GM15510 (cell line): ENCODE results near the gene EPB41.

ENCODE experiments used
- POLR2A ChIP-seq: IDR thresholded peaks from 3 replicates; pipeline ENCODE4 v1.6.1; 2011; ENCODE audit warnings: borderline replicate concordance; ENCODE audit not compliant: insufficient read length; ENCODE audit errors: extremely low read depth

EPB41 gene

DNA sequence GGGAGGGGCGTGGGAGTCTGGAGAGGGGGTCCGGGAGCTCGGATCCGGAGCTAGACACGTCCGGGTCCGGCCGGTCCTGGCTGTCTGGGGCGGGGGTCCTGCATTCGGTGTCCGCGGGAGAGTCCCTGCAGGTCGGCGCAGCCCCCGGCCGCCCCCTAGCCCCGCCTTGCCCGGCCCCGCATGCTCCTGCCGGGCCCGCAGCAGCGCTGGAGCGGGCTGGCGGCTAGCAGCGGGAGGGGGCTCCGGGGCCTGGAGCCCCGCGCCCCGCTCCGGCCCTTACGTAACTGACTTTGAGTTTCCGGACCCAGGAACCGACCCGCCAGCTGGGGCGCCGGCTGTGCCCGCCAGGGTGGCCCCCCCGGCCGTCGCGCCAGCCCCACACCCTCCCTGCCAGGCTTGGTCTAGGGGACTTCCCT is 26.9 kb upstream of the EPB41 start:
- no peak for TF ChIP-seq POLR2A

DNA sequence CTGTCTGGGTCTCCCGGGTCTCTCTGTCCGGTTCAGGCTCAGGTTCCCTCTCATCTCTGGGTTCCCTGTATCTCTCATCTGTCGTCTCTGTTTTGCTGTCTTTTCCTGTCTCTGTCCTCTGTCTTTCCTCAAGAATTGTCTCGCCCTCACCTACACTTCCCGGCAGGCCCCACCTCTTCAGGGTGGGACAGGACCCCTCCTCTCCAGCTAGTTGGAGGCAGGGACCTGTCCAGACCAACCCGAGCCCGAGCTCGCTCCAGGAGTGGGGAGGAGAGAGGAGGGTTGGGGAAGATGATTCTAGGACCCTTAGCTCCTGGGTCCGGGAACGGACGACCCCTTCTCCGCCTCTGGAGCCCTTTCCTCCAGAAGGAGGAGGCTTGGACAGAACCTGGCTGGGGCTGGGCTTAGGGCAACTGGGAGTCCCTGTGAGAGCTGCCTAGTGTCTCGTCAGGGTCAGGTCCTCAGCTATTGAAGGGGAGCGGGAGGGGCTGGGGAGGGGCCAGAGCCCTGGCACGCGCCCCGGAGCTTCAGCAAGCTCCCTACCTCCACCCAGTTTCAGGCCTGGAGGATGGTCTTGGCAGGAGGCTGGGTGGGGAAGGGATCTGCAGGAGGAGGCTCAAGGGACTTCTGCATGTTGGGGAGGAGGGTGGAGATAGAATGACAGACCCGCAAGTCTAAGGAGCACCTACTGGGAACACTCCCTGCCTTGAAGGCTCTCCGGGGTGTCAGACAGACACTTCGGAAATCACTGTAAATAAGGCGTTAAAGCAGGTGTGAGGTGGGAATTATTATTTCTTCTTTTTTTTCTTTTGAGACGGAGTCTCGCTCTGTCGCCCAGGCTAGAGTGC is 26.3 kb upstream of the EPB41 start:
- TF ChIP-seq POLR2A = no peak

DNA sequence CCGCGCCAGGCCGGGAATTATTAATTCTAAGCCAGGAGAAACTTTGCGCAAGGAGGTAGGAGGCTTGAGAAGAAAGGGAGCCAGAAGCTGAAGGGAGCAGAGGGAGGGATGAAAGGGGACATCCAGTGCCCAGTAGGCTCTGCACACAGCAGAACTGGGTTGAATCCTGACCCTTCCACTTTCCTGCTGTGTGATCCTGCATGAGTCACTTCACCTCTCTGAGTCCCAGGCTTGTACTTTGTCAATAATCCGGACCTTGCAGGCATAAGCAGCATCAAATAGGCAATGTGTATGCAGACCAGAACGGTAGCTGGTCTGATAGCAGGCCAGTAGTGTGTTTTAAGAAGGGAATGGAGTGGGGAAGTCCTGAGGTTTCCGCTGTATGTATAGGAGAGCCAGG is 25.5 kb upstream of the EPB41 start:
- no peak for TF ChIP-seq POLR2A

DNA sequence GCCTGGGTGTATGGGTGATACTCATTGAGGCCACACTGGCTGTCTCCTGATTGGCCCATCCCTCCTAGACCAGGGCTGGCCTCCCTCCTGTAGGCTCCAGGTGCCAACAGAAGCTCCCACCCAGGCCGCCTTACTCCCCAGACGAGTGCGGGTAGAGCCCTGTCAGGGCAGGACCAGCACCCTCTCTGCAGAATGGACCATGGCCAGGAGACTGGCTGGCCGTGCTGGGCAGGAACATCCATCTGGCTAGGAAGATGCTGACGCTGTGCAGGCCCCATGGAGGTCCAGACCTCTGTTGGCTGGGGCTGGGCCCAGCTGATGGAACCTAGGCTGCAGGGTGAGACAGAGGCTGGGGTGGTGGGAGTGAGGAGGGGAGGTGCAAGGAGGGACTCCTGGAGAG is 25.0 kb upstream of the EPB41 start:
- no peak for TF ChIP-seq POLR2A

DNA sequence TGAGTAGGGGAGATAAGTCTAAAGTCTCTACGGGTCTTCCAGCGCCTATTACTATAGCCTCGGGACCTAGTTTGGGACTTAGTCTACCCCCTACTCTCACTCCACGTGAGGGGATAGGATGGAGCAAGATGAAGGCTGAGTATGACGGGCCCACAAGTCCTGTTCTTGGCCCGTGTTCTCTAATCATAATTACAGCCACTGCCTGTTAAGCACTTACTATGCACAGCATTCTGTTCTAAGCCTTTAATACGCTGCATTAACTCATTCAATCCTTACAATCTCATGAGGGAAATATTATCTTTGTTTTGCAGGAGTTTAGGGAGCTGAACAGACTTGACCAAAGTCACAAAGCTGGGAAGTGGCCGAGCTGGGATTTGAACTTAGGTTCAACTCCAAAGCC is 23.9 kb upstream of the EPB41 start:
- no peak for TF ChIP-seq POLR2A

DNA sequence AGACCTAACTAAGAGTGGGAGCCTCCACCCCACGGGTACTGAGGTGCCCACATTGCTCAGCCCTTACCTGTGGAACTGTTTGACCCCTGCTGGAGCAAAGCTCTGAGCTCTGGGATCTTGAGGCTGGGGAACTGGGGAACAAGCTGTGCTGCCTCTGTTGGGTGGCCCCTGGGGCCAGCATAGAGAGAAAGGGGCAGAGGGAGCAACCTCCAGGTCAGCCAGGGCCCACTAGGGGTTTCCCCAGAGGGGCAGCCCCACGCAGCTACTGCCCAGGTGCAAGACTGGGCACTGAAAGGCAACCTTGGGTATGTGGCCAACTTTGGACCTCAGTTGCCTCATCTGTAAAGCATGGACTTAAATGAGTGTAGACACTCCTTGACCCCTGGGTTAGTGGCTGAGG is 23.5 kb upstream of the EPB41 start:
- TF ChIP-seq POLR2A = no peak

DNA sequence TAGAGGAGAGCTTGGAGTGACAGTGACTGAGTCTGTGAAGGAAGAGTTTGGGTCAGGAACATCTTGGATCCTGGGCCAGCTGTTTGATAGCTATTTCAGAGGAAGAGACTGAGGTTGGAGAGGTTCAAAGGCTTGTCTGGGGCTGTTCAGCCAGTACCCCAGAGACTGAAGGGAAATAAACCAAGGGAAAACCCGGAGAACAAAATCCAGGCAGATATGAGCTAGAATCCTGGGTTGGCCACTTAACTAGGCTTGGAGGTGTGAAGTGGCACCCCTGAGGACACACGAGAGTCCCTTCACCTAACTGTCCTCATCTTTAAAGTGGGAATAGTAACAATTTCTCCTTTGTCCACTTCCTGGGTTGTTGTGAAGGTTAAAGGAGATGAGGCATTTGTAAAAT is 23.1 kb upstream of the EPB41 start:
- no peak for TF ChIP-seq POLR2A

DNA sequence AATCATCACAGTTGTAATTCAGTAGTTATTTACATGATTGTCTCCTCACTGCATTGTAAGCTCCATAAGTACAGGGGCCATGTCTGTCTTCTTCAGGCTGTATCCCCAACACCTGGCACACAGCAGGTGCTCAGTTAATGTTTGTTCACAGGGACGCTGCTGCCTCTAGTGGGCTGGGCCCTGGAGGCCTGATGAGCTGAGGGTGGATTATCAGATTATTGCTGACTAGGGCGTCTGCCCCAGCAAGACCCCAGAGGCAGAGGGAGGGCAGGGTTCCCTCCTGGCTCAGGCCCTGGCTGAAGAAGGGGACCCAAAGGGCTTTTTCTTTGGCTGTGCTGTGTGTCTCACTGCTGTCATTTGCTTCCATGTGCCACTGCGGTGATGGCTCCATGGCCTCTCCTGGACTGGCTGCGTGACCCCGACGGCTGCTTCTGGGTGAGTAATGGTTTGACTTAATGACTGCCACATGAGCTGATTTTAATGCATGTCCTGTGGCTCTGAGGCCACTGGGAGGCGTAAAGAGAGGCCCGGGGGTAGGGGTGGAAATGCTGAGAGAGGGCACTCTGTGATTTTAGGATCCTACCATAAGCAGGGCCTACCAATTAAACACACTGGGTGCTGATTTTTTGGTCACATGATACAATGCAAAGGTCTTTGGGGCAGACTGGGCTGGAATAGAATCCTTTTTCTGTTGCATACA is 20.8 kb upstream of the EPB41 start:
- TF ChIP-seq POLR2A = no peak

DNA sequence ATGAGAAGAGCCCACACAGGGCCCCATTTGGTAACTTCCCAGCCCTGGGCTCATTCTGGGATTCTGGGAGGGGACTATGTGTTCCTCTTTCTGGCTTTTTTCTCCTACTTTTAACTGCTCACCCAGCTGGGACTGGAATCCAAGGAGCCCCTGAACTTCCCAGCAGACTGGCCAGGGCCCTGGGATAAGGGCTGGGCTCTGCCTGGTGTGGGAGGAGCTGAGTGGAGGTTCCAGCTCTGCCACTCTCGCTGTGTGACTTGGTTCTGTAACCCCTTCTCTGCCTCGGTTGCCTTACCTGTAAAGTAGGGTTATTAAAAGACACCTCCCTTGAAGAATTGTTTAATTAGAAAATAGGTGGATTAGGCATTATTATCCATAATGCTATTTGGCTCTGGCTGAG is 19.6 kb upstream of the EPB41 start:
- no peak for TF ChIP-seq POLR2A

DNA sequence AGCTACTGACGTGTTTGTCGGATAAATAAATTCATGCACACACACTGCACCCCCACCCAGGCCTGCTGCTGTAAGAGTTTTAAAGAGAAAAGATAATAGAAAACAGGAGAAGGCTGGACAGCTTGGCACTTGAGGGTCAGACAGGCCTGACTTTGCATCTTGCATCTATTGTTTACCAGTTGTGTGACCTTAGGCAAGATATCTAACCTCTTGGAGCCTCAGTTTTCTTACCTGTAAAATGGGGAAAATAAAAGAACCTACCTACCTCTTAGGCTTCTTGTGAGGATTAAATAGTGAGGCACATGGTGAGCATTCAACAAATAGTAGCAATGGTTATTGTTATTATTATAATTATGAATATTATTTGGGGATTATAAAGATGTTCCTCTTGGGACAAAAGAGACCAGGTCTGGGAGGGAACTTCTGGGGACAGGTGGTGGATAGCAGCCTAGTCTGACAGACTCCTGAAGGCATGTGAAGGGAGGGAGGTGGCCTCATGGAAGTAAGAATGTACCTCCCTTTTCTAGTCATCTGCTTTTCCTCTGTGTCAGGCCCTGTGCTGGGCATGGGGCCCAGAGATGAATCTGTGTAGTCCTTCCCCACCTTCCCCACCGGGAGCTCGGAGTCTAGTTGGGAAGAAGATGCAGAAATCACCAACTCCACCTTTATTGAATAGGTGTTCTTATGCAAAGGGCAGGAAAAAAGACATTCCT is 18.3 kb upstream of the EPB41 start:
- TF ChIP-seq POLR2A = no peak

DNA sequence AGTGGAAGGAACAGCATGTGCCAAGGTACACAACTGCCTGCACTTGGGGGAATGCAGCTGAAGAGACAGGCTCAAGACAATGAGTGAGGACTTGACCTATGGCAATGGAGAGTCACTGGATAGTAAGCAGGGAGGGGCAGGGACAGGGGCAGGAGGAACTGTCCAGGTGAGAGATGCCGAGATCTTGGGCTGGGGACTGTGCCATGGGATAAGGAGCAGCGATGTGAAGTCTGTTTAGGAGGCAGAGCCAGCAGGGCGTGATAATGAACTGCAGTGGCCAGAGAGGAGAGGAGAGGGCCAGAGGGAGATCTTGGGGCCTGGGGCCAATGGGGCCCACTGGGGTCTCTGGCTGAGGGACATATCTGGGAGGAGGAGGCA is 17.8 kb upstream of the EPB41 start:
- TF ChIP-seq POLR2A = no peak

DNA sequence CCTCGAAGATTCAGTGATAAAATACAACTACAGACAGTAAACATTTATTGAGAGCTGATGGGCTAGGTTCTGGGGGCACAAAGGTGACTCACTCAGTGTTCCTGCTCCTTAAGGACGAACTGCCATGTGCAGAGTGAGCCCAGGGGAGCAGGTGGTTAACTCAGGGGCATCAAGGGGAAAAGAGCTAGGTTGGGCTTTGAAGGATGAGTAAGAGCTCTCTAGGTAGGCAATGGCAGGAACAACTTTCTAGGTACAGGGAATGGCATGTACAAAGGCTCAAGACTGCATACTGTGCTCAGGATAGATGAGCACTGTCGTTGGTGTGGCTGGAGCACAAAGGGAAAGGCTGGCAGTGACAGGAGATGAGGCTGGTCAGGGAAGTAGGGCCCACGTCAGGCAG is 16.6 kb upstream of the EPB41 start:
- no peak for TF ChIP-seq POLR2A

DNA sequence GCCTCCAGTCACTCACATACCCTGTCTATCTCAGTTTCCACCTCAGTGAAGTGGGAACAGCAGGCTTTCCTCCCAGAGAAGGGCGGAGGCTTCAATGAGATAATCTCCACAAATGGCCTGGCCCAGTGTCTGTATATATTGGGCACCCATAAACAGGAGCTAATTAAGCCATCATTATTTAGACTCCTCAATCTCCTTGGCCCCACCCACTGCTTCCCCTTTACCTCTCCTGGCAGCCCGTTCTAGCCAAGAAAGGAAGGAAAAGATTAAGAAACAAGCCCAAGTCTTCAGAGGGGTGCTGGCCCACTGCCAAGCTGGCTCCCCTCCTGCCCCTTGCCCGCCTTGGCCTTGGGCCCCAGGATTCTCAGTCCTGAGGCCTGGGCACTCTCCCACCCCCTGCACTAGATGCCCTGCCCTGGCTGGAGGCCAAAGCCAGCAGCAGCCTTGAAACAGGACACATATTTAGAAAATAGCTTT is 15.9 kb upstream of the EPB41 start:
- no peak for TF ChIP-seq POLR2A

DNA sequence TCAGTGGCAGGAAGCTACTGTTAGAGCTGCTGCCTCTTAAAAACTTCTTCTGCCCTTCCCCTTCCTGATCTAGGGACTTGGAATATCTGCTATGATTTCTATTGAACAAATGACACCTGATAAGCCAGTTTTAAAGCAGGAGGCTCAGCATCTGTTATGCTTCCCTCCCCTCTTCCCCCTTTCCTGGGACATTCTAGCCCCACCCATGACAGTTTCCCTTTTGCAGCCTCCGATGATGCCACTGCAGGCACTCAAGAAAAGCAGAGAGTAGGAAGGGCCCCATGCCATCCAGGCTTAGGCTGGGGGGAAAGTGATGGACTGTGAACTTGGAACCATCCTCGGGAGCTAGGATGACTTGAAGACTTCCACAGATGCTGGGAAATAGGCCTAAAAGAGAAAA is 15.1 kb upstream of the EPB41 start:
- no peak for TF ChIP-seq POLR2A

DNA sequence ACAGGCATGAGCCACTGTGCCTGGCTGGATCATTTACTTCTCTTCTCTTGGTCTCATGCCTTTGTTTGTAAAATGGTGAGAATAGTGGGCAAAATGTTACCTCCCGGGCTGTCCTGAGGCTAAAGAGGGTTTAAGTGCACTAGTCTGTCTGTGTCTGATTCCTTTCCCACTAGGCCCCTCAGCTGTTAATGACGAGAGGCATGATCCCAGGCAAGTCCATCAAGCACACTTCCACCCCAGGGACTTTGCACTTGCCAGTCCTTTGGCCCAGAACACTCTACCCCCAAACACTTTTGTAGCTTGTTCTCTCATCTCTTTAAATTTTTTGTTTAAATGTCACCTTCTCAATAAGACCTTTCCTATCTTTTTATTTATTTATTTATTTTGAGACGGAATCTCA is 13.8 kb upstream of the EPB41 start:
- no peak for TF ChIP-seq POLR2A

DNA sequence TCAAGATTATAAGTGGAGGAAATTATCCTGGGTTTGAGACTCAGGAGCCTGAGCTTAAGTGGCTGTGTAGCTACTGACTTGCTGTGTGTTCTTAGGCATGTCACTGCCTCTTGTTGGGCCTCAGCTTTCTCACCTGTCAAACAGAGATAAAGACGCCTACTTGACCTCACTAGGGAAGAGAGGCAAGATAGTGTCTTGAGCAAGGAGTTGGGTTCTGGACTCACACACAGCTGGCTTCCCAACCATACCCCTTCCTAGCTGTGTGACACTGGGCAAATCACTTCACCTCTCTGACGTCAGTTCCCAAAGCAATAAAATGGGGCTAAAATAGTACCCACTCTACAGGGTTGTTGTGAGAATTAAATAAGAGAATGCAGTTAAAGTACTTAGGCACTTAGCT is 11.6 kb upstream of the EPB41 start:
- no peak for TF ChIP-seq POLR2A

DNA sequence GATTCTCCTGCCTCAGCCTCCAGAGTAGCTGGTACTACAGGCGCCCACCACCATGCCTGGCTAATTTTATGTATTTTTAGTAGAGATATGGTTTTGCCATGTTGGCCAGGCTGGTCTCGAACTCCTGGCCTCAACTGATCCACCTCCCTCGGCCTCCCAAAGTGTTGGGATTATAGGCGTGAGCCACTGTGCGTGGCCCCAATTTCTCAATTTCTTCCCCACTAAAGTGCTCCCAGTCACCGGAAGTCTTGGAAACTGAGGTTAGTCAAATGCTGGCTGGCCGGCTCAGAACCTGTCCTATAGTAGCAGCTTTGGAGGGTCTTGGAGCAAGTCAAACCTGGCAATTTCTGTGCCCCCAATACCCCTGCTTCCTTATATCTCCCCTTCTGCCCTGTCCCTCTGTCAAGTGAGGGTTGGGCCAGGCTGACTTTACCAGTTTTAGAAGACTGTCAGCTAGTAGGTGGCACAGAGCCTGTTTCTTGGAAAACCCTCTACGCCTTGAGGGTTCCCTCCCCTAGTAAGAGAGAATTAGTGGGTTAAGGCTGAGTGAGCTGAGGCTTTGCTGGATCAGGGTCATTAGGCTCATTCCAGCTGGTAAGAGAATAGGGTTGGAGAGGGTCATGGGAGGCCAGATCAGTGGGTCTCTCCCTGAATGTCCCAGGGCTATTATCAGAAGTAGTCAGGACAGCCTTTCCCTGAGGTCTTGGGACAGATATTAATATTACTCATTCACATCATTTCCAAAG is 8.3 kb upstream of the EPB41 start:
- no peak for TF ChIP-seq POLR2A
